GM20431 (cell line): ENCODE measurements around the gene MED16.

Experiments
- in situ Hi-C: fragments of 300-500 bp; cut with MseI, MboI; formaldehyde crosslinking; loops from one replicate; pipeline ENCODE4 v1.15.0; 2020; ENCODE audit warnings: low sequenced_read_pairs; ENCODE audit not compliant: unreplicated experiment

The MED16 gene

DNA sequence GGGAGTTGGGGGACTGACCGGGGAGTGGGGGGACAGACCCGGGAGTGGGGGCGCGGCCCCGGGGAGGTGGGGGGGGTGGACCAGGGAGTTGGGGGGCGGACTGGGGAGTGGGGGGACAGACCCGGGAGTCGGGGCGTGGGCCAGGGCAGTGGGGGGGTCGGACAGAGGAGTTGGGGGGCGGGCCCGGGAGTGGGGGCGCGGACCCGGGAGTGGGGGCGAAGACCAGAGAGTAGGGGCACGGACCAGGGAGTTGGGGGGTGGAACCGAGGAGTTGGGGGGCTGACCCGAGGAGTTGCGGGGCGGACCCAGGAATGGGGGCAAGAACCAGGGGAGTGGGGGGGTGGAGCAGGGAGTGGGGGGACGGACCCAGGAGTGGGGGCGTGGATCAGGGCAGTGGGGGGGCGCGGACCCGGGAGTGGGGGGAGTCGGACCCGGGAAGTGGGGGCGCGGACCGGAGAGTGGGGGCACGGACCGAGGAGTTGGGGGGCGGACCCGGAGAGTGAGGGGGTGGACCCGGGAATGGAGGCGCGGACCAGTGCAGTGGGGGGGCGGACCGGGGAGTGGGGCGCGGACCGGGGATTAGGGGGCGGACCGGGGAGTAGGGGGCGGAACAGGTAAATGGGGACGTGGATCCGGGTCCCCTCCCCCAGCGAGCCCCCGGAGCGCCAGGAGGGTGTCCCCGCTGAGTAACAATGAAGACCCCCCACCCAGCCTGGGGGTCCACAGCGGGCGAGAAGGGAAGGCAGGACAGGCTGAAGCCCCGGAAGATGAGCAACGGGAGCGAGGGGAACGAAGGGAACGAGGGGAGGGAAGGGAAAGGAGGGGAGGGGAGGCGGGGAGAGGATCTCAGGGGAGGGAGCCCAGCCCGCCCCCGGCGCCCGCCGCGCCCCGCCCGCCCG lies 19.4 kb upstream of the MED16 start:
- in situ Hi-C loops, result no loop called here

DNA sequence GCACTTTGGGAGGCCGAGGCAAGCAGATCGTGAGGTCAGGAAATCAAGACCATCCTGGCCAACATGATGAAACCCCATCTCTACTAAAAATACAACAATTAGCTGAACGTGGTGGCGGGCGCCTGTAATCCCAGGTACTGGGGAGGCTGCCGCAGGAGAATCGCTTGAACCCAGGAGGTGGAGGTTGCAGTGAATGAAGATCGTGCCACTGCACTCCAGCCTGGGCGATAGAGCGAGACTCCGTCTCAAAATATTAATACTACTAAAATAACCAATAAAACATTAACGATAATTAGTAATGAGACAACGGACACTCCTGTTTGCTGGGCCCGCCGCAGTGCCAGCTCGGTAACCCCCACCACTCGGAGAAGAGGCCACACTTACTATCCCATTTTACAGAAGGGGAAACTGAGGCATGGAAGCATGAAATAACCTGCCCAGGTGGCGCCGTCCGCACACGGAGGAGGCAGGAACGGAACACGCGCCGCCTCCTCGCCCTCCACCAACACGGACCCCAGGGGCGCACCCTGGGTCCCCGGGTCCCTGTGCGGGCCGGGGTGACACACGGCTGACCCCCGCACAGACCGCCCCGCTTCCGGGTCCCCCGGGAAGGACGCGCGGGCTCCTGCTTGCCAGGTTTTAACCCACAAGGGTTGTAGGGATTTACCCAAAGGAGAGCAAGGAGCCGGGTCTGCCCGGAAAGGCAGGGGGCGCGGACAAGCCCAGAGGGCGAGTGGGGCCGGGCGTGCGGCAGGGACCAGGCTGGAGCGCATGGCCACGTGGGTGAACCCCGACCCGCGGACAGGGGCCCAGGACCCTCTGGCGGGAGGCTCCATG lies 18.4 kb upstream of the MED16 start:
- in situ Hi-C loops, result no loop called here

DNA sequence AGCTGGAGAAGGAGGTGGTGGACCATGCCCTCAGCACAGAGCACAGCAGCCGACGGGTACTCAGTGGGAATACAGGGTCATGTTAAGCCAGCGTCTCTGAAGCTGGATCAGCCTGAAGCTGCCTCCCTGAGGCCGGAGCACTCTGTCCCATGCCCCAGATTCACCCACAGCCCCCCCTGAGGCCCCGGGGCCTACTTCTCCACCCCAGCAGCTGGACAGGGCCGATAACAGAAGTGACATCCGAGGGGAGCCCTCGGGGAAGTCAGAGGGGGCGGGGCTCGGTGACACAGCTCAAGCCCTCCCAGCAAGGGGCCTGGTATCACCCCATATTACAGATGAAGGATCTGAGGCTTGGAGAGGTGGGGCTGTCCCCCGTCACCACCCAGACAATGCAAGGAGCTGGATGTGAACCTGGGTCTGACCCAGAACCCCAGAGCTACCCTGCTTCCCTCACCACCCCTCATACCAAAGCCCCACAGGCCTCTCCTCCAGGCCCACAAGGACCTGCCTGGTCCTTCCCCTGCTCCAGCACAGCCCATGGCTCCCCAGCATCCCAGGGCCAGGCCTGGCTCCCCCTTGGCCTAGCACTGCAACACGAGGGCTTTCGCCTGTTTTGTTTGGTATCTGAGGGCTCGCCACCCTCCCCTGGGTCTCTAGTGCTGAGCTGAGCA lies 14.3 kb upstream of the MED16 start:
- in situ Hi-C loops, result no loop called here

DNA sequence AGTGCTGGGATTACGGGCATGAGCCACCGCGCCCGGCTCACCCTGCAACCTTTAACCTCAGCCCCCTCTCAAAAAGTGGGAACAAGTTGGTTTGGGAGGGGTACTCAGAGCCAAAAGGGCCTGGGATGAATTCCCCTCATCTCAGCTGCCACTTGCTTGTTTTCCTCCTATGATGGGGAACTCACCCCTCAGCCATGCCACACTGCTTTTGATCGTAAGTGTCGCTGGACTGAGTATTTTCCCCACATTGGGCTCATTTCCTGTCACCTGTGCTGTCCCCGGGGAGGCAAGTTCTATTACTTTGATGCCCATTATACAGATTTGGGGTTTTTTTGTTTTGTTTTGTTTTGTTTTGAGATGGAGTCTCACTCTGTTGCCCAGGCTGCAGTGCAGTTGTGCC lies 13.5 kb upstream of the MED16 start:
- in situ Hi-C loops, result no loop called here

DNA sequence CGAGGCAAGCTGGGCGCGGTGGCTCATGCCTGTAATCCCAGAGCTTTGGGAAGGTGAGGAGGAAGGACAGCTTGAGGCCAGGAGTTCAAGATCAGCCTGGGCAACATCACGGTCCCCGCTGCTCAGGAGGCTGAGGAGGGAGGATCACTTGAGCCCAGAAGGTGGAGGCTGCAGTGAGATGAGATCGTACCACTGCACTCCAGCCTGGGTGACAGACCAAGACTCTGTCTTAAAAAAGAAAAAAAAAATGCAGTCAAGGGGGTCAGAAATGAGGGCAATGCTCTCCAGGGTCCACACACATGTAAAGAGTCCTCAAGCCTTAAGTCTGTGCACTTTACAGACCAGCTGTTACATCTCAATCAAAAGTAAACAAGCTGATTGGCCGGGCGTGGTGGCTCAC lies 11.6 kb upstream of the MED16 start:
- in situ Hi-C loops, result no loop called here

DNA sequence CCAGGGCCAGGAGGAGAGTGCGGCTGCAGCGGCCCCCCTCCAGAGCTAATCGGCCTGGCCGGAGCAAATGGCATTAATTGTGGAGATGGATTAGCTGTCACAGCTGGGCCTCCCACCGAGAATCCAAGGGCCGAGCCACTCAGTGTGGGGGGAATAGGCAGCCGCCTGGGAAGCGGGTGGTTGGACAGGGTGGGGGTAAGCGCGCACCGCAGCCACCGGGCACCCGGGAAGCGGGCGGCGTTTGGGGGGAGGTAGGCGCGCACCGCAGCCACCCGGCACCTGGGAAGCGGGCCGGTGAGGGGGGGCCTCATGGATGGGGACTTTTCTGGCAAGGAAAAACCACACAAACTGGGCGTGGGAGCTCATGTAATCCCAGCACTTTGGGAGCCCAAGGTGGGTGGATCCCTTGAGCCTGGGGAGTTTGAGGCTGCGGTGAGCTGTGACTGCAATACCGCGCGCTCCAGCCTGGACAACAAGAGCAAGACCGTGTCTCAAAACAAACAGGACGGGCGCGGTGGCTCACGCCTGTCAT lies 10.3 kb upstream of the MED16 start:
- in situ Hi-C loops, result no loop called here

DNA sequence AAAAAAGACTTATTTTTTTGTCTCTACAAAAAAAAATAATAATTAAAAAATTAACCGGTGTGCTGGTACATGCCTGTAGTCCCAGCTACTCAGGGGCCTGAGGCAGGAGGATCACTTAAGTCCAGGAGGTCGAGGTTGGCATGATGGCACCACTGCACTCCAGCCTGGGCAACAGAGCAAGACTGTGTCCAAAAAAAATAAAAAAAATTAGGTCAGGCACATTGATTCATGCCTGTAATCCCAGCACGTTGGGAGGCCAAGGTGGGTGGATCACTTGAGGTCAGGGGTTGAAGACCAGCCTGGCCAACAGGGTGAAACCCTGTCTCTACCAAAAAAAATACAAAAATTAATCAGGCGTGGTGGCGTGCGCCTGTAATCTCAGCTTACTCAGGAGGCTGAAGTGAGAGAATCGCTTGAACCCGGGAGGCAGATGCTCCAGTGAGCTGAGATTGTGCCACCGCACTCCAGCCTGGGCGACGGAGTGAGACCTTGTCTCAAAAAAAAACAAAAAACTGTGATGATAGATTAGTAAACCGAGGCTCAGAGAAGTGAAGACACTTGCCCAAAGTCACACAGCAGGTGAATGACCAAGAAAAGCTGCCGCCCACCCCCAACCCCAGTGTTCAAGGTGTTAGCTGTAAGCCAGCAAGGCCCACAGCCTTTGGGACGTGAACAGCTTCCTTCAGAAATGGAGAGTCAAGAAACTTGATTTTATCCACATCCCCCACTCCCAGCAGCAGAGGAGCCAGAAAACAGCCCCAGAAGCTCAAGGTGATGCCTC lies 9.6 kb upstream of the MED16 start:
- in situ Hi-C loops, result no loop called here

DNA sequence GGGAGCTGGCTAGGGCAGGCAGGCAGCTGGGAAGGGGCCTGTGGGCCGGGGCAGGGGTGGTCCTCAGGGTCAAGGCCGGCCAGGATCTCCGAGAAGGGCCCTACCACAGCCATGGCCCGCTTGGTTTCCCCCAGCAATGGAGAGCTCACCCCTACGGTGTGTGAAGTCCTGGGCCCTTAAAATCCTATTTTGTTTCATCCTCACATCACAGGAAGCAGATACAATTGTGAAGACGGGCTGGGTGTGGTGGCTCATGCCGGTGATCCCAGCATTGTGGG lies 9.0 kb upstream of the MED16 start:
- in situ Hi-C loops, result no loop called here

DNA sequence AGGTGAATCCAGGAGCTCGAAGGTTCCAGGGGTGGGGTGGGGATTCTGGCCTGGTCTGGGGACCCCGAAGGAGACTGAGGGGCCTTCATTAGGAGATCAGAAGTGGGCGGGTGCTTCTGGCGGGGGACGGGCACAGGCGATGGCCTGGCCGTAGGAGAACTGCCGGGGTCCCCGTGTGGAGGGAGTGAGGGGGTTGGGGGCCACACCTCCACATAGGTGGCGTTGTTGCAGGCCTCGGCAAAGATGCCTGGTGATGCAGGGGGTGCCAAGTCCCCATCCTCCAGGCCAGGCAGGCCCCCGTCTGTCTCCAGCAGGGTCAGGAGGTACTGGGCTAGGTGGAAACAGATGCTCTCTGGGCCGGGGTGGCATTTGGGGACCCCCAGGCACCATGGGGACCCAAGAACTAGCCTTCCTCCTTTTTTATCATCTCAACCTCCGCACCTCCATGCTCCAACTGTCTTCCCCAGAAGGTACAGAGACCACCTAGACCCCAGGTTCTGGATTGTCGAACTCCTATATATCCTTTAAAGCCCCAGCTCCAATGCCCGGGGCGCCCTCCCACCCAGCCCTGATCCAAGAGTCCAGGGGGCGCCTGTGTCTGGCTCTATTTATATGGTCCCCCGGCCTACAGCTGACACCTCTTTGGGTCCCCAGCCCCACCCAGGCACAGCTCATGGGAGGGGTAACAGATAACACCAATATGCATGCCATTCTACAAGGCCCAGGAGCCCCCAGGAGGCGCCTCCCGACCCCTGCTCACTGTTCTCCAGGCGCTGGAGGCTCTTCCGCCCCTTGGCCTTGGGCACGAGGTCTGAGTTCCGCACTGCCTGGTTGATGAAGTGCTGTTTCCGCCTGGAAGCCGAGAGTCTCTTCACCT lies 8.5 kb upstream of the MED16 start:
- in situ Hi-C loops, result no loop called here

DNA sequence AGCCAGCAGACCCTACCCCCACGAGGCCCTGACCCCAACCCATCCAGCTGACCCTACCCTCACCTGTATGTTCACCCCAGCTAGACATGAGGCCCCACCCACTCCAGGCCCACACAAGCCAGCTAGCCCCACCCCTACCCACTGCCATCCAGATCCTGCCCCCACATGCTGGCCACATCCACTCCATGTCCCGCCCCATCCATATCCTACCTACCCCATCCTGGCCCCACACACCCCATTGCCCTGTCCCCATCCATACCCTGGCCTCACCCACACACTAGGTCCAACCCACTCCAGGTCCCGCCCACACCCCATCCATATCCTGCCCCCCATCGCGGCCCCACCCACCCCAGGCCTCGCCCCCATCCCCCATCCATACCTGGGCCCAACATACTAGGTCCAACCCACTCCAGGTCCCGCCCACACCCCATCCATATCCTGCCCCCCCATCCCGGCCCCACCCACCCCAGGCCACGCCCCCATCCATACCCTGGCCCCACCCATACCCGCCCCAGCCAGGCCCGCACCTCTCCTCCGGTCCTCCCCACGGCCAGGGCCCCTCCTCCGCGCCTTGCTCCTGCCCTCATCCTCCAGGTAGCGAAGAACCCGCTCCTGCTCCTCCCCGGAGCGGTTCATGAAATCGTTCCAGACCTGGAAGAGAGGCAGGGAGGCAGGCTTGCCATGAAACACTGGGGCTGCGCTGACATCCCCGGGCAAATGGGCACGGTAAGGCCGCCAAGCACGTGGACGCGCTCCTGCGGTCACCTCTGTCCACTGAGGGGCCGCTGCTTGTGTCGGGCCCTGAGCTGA lies 7.5 kb upstream of the MED16 start:
- in situ Hi-C loops, result no loop called here

DNA sequence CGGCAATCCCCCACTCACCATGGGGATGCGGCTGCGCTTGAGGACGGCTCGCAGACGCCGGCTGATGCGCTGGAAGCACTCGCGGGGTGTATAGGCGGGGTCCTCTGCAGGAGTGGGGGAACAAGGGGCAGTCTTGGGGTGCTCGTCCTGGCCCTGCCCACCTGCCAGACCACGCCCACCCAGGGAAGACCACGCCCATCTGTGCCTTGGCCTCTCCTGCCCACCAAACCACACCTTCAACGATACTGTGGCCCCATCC lies 7.0 kb upstream of the MED16 start:
- in situ Hi-C loops, result no loop called here

DNA sequence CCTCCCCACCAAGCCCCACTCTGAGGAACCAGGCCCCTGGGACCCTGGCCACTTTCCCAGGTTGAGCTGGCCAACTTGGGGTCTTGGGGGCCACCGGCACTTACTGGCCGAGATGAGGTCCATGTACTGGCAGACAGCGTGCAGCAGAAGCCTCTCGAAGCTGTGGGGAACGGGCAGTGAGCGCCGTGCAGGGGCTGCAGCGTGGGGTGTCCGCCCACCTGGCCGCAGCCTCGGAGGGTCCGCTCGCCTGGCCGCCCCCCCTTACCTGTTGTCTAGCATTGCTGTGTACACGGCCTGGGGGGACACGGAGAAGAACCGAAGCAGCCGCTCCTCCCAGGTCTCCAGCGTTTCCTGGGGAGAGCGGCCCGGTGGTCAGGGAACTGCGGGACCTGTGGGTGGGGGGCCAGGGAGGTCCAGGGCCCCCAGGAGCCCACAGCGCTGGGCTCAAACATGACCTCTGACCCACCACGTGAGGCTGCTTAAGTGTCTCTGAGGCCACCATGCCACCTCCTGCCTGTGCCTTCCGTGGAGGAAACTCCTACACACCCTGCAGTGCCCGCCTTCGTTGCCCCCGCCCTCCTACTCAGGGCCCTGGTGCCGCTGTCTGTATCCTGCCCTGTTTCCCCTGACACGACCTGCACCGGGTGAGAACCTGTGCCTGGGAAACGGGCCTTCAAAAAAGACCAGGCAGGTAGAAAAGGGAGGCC lies 6.5 kb upstream of the MED16 start:
- in situ Hi-C loops, result no loop called here

DNA sequence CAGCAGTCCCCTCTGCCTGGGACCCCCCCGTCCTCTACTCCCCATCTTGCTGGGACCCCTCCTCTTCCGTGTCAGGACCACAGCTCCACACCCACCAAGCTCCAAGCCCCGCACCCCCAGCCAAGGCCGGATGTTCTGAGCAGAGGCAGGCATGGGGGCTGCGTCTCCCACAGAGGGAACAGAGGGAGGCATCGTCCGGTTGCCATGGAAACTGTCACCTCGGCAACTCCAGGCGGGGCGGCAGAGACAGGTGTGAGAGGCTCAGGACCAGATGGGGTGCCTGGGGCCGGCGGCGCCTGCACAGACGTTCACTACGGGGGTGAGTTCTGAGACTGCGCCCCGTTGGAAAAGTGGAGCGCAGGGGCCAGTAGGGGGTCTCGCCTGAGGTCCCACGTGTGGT lies 5.7 kb upstream of the MED16 start:
- in situ Hi-C loops, result no loop called here

DNA sequence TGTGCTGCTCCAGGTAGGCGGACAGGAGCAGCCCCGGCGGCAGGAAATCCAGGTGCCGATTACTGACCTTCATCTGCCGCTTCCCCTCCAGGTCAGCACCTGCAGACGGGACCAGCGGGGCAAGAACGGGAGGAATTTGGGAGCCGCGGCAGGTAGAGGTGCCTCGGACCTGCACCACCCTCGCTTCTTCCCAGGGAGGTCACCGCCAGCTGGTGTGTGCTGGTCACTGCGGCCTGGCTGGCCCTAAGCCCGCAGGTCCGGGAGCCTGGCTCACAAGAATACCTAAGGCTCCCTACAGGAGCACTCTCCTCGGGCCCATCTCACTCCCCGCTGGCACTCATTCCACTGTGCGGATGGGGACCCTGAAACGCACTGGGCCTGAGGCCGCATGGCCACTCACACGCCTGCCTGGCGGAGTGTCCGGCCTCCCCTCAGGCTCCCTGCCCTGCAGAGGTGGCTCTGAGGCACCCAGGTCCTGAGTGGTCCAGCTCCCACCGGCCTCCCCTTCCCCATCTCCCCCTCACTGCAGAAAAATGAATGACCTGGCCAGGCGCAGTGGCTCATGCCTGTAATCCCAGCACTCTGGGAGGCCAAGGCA lies 4.6 kb upstream of the MED16 start:
- in situ Hi-C loops, result no loop called here

DNA sequence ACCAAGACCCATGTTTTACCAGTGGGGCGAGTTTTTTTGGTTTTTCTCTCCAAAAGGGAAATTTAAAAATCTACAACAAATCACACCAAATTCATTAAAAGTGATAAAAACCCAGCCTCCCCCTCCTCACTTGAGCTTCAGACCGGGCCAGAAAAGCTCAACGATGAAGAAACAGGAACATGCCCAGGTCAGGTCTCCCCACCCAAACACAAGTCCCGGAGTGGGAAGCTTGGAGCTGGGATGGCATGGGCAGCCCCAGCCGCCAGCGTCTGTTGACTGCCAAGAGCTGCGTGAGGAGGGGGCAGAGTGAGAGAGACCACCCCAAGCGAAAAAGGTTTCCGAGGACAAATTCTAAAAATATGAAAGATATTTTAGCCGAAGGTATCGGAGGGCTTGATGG lies 4.0 kb upstream of the MED16 start:
- in situ Hi-C loops, result no loop called here

DNA sequence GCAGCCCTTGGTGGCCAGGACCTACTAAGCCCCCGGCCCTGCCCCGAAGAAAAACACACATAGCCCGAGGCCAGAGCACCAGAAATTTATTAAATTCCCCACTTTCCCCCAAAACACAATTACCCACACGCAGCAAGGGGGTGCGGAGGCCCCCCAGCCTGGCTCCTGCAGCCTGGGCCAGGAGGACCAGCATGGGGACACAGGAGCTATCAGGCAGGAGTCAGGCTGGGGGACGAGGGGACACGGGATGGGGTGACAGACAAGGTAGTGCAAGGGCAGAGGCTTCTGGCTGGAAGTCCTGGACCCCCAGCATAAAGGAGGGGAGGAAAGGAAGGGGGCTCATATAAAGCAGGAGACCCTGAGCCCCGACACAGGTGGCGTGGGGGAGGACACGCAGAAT lies 3.4 kb upstream of the MED16 start:
- in situ Hi-C loops, result no loop called here

DNA sequence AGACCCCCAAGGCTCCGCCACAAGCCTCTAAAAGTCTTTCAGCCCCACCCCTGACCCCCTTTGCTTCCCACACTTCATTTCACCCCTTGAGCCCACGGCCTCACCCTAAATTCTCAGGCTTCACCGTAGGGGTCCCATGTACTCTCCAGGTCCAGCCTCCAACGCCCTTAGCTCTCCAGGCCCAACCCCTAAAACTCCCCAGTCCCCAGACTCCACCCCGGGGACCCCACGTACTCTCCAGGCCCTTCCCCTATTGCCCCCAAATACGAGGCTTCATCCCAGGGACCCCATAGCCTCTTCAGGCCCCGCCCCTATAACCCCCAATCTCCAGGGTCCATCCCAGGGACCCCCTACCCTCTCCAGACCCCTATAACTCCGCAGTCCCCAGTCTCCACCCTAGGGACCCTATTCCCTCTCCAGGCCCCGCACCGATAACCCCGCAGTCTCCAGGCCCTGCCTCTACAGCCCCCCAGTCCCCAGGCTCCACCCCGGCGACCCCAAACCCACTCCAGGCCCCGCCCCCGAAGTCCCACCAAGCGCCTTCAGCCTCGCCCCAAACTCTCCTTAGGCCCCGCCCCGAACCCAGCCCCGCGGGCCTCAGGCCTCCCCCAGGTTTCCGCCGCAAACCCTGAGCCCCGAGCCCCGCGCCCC lies 619 bp downstream of the MED16 start:
- in situ Hi-C loops, result no loop called here
